ENCODE measurements around the gene CLASRP. TPM values are rescaled to one million over a fixed set of nuclear protein-coding genes. Genes with fewer than 3 reads are reported as not detected.
A peak's percentile ranks its signal among the peaks of the same experiment; 100 is the strongest.

CLASRP gene
- total RNA-seq, 2 donors from 2014 or later: 110 to 138 TPM

- Mint-ChIP-seq H3K36me3 (ENCODE audit: insufficient read depth in 2 of 2) (peaks cover 6 to 16% of the 10 kb centered on the region in 2 donors), H3K4me1 (ENCODE audit: low read depth) (peaks cover 11% of the 10 kb centered on the region), H3K27ac (no peak overlapping the region), H3K27me3 (ENCODE audit: low read depth) (no peaks in the 10 kb centered on the region), H3K9me3 (no peaks in the 10 kb centered on the region), H3K4me3 (no peak overlapping the region)
- no peak for ATAC-seq (replicated peaks in 1 of 2)
- DNase-seq: no peak
Measured at GRCh38 chr19:45005787-45006186, 33.1 kb upstream of the CLASRP start.

- Mint-ChIP-seq H3K27ac (no peak overlapping the region), H3K36me3 (ENCODE audit: insufficient read depth in 2 of 2) (peaks cover 7 to 13% of the 10 kb centered on the region in 2 donors), H3K27me3 (ENCODE audit: low read depth) (no peaks in the 10 kb centered on the region), H3K4me1 (ENCODE audit: low read depth) (no peaks in the 10 kb centered on the region), H3K4me3 (no peak overlapping the region), H3K9me3 (no peaks in the 10 kb centered on the region)
- ATAC-seq (replicated peaks in 1 of 2) (no peak), DNase-seq (no peak)
Measured at GRCh38 chr19:45008552-45008951, 30.3 kb upstream of the CLASRP start.

DNA sequence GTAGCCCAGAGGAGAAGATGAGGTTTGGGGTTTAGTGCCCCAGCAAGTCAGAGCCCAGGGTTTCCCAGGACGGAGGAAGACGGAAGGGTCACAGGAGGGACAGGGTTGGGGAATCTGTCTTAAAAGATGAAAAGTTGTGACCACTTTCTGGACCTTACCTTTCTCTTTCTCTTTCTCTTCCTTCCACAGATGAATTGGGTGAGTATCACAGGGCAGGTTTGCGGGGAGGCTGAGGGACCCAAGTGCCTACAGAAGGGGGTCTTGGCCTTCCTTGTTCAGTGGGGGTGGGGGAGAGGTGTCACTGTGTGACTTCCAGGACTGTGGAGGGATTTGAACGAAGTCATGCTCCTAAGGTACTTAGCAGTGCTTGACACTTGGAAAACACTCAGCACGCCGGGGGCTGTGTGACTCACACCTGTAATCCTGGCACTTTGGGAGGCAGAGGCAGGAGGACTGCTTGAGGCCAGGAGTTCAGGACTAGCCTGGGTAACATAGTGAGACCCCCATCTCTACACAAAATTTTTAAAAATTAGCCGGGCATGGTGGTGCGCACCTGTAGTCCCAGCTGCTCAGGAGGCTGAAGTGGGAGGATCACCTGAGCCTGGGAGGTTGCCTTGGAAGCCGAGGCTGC lies 29.1 kb upstream of the CLASRP start:
- peaks cover 7 to 15% of the 10 kb centered on the region in 2 donors for H3K36me3 Mint-ChIP-seq (ENCODE audit: insufficient read depth in 2 of 2)
- H3K4me3 Mint-ChIP-seq: no peak overlapping the region
- no peaks in the 10 kb centered on the region for H3K27me3 Mint-ChIP-seq (ENCODE audit: low read depth)
- no peaks in the 10 kb centered on the region for H3K9me3 Mint-ChIP-seq
- no peak overlapping the region for H3K27ac Mint-ChIP-seq
- no peak for DNase-seq
- no peaks in the 10 kb centered on the region for H3K4me1 Mint-ChIP-seq (ENCODE audit: low read depth)
- ATAC-seq (replicated peaks in 1 of 2): no peak

- DNase-seq (no peak), ATAC-seq (replicated peaks in 1 of 2) (no peak)
- Mint-ChIP-seq H3K4me1 (ENCODE audit: low read depth) (no peaks in the 10 kb centered on the region), H3K27ac (no peak overlapping the region), H3K9me3 (no peaks in the 10 kb centered on the region), H3K27me3 (ENCODE audit: low read depth) (no peaks in the 10 kb centered on the region), H3K36me3 (ENCODE audit: insufficient read depth in 2 of 2) (peaks cover 7 to 15% of the 10 kb centered on the region in 2 donors), H3K4me3 (no peak overlapping the region)
Measured at GRCh38 chr19:45010306-45010705, 28.5 kb upstream of the CLASRP start.

- Mint-ChIP-seq H3K27ac (no peak overlapping the region), H3K36me3 (ENCODE audit: insufficient read depth in 2 of 2) (peaks cover 5 to 9% of the 10 kb centered on the region in 2 donors), H3K9me3 (no peaks in the 10 kb centered on the region), H3K27me3 (ENCODE audit: low read depth) (no peaks in the 10 kb centered on the region), H3K4me3 (no peak overlapping the region), H3K4me1 (ENCODE audit: low read depth) (peaks cover 12% of the 10 kb centered on the region)
- no peak for ATAC-seq (replicated peaks in 1 of 2)
- DNase-seq: no peak
Measured at GRCh38 chr19:45011959-45012358, 26.9 kb upstream of the CLASRP start.

- peak; percentile 85 to 89 for ATAC-seq (replicated peaks in 1 of 2)
- no peaks in the 10 kb centered on the region for H3K27me3 Mint-ChIP-seq (ENCODE audit: low read depth)
- H3K4me3 Mint-ChIP-seq: peak overlapping the region; percentile 34 to 78
- H3K36me3 Mint-ChIP-seq (ENCODE audit: insufficient read depth in 2 of 2): peaks cover 7 to 18% of the 10 kb centered on the region in 2 donors
- peak; percentile 68 to 77 for DNase-seq
- H3K4me1 Mint-ChIP-seq (ENCODE audit: low read depth): peaks cover 14% of the 10 kb centered on the region
- no peaks in the 10 kb centered on the region for H3K9me3 Mint-ChIP-seq
- peak overlapping the region; percentile 66 for H3K27ac Mint-ChIP-seq
Measured at GRCh38 chr19:45016388-45017314, 22.2 kb upstream of the CLASRP start.

DNA sequence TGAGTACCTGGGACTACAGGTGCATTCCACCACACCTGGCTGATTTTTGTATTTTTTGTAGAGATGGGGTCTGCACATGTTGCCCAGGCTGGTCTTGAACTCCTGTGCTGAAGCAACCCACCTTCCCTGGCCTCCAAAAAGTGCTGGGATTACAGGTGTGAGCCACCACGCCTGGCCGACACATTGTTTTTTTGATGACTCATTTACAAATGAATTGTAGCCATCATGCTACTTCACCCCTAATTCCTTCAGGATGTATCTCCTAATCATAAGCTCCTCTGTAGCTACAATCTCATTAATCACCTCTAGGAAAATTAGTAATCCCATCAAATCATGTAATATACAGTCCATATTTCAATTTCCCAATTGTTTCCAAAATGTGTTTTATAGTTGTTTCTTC lies 19.7 kb upstream of the CLASRP start:
- no peaks in the 10 kb centered on the region for H3K9me3 Mint-ChIP-seq
- no peaks in the 10 kb centered on the region for H3K27me3 Mint-ChIP-seq (ENCODE audit: low read depth)
- peak overlapping the region; percentile 82 for H3K27ac Mint-ChIP-seq
- DNase-seq (no peak), ATAC-seq (replicated peaks in 1 of 2) (no peak)
- peaks cover 14% of the 10 kb centered on the region for H3K4me1 Mint-ChIP-seq (ENCODE audit: low read depth)
- no peak overlapping the region for H3K4me3 Mint-ChIP-seq
- H3K36me3 Mint-ChIP-seq (ENCODE audit: insufficient read depth in 2 of 2): peaks cover 6 to 12% of the 10 kb centered on the region in 2 donors

- peaks cover 14% of the 10 kb centered on the region for H3K4me1 Mint-ChIP-seq (ENCODE audit: low read depth)
- no peaks in the 10 kb centered on the region for H3K9me3 Mint-ChIP-seq
- peaks cover 6 to 12% of the 10 kb centered on the region in 2 donors for H3K36me3 Mint-ChIP-seq (ENCODE audit: insufficient read depth in 2 of 2)
- no peak overlapping the region for H3K4me3 Mint-ChIP-seq
- no peaks in the 10 kb centered on the region for H3K27me3 Mint-ChIP-seq (ENCODE audit: low read depth)
- no peak overlapping the region for H3K27ac Mint-ChIP-seq
- no peak for ATAC-seq (replicated peaks in 1 of 2)
- no peak for DNase-seq
Measured at GRCh38 chr19:45020071-45020470, 18.8 kb upstream of the CLASRP start.

GRCh38 chr19:45021971-45022370 lies 16.9 kb upstream of the CLASRP start:
- Mint-ChIP-seq H3K27me3 (ENCODE audit: low read depth) (no peaks in the 10 kb centered on the region), H3K4me1 (ENCODE audit: low read depth) (peaks cover 3% of the 10 kb centered on the region), H3K9me3 (no peaks in the 10 kb centered on the region), H3K4me3 (no peak overlapping the region), H3K27ac (no peak overlapping the region), H3K36me3 (ENCODE audit: insufficient read depth in 2 of 2) (peaks cover 6 to 16% of the 10 kb centered on the region in 2 donors)
- DNase-seq (no peak), ATAC-seq (replicated peaks in 1 of 2) (no peak)

DNA sequence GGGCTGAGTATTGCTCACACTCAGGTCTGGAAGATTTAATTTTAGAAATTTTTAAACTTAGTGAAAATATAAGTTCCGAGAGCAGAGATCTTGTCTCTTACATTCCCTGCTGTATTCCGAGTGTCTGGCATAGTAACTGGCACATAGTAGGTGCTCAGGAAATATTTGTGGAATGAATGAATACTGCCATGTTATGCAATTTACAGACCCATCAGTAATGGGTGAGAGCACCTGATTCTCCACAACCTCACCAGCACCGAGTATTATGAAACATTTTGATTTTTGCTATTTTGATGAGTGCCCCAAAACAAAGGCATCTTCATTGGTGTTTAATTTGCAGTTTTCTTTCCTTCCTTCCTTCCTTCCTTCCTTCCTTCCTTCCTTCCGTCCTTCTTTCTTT lies 15.8 kb upstream of the CLASRP start:
- DNase-seq: no peak
- Mint-ChIP-seq H3K36me3 (ENCODE audit: insufficient read depth in 2 of 2) (peaks cover 10 to 19% of the 10 kb centered on the region in 2 donors), H3K27me3 (ENCODE audit: low read depth) (no peaks in the 10 kb centered on the region), H3K4me1 (ENCODE audit: low read depth) (no peaks in the 10 kb centered on the region), H3K9me3 (no peaks in the 10 kb centered on the region), H3K4me3 (no peak overlapping the region), H3K27ac (no peak overlapping the region)
- no peak for ATAC-seq (replicated peaks in 1 of 2)

DNA sequence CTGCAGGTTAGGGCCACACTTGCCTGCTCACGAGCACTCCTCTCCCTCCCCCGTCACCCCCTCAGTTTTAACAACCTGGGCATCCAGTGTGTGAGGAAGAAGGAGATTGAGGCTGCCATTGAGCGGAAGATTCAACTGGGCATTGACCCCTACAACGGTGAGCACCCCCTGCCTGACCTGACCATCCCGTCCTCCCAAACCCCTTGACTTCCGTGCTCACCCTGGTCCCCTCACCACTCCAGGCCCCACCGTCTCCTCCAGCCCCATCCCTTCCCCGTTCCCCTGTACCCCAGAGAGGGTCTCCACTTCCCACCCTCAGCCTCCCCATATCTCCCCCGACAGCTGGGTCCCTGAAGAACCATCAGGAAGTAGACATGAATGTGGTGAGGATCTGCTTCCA lies 13.6 kb upstream of the CLASRP start:
- Mint-ChIP-seq H3K27ac (no peak overlapping the region), H3K4me3 (no peak overlapping the region), H3K9me3 (no peaks in the 10 kb centered on the region), H3K4me1 (ENCODE audit: low read depth) (no peaks in the 10 kb centered on the region), H3K27me3 (ENCODE audit: low read depth) (no peaks in the 10 kb centered on the region), H3K36me3 (ENCODE audit: insufficient read depth in 2 of 2) (peaks cover 9 to 20% of the 10 kb centered on the region in 2 donors)
- no peak for DNase-seq
- no peak for ATAC-seq (replicated peaks in 1 of 2)

- H3K27me3 Mint-ChIP-seq (ENCODE audit: low read depth): no peaks in the 10 kb centered on the region
- no peaks in the 10 kb centered on the region for H3K9me3 Mint-ChIP-seq
- H3K36me3 Mint-ChIP-seq (ENCODE audit: insufficient read depth in 2 of 2): peaks cover 13 to 37% of the 10 kb centered on the region in 2 donors
- H3K27ac Mint-ChIP-seq: peak overlapping the region; percentile 22
- ATAC-seq (replicated peaks in 1 of 2) (no peak), DNase-seq (no peak)
- H3K4me3 Mint-ChIP-seq: no peak overlapping the region
- H3K4me1 Mint-ChIP-seq (ENCODE audit: low read depth): no peaks in the 10 kb centered on the region
Measured at GRCh38 chr19:45027371-45027770, 11.5 kb upstream of the CLASRP start.

DNA sequence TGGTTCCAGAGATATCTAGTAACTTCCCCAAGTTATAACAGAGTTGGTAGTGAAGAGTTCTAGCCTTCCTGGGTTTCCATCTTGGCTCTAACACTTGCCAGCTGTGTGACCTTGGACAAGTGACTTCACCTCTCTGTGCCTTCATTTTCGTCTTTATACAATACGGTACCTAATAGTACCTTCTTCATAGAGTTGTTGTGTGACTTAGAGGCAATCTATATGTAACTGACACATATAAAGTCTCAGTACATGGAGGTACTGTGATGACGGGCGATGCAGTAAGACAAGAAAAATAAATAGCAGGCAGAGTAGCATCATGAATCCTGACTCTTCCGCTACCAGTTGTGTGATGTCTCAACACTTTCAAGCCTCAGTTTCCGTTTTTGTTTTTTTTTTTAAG lies 8.0 kb upstream of the CLASRP start:
- H3K27me3 Mint-ChIP-seq (ENCODE audit: low read depth): no peaks in the 10 kb centered on the region

More for the DNA sequence above, 8.0 kb upstream of the CLASRP start:
- Mint-ChIP-seq H3K36me3 (ENCODE audit: insufficient read depth in 2 of 2) (peaks cover 21 to 54% of the 10 kb centered on the region in 2 donors), H3K4me3 (no peak overlapping the region), H3K9me3 (no peaks in the 10 kb centered on the region), H3K4me1 (ENCODE audit: low read depth) (no peaks in the 10 kb centered on the region), H3K27ac (no peak overlapping the region)
- ATAC-seq (replicated peaks in 1 of 2) (no peak), DNase-seq (no peak)

Measured in activated T-cell treated with anti-CD3 and anti-CD28 coated beads, Interleukin-2, amount 50 U/mL, for 72 hours (primary cell).